GM19463 (cell line): ENCODE data around the gene IGDCC3.

ENCODE experiments used
- ATAC-seq: cut with Tn5 transposase; IDR thresholded peaks from one replicate; pipeline ENCODE4 v1.9.1; 2021; ENCODE audit warnings: mild to moderate bottlenecking, moderate library complexity; ENCODE audit not compliant: unreplicated experiment

Gene IGDCC3

DNA sequence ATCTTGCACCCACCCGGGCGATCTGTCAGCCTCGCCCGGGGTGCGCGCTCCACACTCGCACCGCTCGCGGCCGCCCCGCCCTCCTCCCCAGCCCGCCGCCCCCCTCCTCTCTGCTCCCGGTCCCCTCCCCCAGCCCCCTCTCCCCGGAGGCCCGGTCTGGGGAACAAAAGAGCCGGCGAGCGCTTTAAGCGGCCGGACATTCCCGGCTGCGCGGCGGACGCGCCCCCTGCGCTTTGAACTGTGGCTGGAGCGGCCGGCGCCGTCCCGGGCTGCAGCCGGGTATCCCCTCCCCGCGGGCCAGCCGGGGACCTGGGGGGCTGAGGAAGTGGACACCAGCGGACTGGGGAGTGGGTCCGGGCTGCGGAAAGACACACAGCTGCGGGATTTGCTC lies at the start of gene IGDCC3:
TSS of gene IGDCC3 (minus strand) at position 27 of the 391 bp plus-strand sequence. CDS start 214 bp downstream, outside the sequence.
- no peak for ATAC-seq

DNA sequence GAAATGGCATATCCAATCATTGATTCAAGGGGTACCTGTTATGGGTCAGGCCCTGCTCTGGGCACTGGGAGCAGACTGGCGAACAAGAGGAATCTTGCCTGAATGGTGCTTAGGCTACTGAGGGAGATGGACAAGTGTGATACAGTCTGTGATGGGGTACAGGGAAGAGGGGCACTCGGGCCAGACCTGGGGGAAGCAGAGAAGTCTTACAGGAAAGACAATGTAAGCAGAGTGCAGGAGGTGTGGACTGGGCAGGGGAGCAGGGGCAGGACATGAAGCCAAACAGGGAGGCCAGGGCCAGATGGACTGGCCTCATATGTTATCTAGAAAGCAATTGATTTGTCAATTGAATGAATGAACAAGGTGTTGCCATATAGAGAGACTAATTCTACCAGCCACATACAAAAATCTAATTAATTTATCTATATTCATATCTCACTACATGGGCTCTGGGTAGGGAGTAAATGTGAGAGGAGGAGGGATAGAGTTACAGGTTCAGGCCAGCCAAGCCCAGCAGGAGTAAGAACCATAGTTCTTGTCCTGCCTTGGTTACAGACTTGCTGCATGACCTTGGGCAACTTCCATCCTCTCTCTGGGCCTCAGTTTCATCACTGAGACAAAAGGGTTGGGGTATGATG lies 48.5 kb upstream of the IGDCC3 start:
- ATAC-seq: no peak

DNA sequence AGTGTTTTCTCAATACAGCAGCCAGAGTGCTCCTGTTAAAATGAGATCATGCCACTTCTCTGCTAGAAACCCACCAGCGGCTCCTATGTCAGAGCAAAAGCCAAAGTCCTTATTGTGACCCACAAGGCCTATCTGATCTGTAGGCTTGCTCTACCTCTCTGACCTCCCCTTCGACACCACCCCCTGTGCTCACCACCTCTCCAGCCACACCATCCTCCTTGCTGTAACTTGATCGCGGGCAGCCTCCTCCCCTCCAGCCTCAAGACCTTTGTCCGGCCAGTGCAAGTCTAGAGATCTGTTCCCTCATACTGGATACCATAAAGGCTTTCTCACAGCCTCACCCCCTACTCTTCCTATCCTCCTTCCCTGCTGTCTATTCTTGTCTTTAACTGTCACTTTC lies 46.9 kb upstream of the IGDCC3 start:
- no peak for ATAC-seq

DNA sequence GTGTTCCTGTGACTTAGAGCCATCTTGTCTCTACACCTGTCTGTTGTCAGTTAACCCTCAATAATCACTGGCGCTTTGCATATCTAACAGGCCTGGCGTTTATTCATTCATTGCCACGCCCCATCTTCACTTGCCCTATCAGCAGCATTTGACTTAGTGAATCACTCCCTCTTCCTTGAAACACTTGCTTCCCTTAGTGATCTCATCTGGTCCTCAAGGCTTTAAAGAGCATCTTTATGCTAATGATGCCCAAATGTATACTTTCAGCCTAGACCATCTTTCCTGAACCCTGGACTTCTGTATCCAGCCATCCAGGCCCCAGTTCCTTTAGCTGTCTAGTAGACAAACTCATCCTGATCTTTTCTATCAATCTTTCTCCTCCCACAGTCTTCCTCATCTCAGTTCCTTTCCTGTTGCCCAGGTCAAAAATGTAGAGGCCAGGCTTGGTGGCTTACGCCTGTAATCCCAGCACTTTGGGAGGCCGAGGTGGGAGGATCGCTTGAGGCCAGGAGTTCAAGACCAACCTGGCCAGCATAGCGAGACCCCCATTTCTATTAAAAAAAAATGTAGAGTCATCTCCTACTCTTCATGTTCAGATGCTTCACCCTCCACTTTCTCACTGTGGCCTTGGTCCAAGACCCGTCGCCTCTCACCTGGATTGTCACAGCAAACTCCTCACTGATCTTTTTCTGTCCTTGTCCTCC lies 46.3 kb upstream of the IGDCC3 start:
- ATAC-seq: no peak

DNA sequence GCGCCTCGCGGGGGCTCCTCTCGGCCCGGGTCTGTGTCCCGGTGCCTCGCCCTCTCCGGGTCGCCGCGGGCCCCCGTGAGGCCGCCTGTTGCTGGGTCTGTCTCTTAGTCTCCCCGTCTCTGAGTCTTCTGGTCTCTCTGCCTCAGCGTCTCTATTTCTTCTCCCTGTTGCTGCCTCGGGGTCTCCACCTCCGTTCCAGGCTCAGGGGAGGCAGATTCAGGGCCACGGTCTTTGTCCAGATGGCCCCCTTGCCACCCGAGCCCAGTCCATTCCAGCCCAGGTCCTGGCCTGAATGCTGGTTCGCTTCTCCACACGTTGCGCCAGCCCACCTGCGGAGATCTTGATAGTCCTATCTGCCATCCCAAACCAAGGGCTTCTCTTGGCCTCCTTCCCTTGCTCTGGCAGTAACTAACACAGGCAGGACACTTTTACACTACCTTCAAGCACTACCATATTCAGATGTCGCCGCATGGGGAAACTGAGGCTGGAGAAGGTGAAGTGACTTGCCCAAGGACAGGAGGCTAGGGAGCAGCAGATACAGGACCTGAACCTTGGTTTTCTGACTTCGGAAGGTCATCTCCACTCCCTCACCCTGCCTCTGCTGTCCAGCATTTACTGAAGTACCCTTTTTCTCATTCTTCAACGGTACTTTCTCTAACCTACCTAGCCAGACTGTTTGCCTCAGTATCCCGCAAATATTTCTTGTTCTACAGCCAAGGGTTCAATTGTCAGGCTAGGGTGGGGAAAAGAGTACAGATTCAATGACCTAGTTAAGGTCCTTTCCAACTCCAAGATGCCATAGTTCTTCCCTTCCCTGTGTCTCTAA lies 45.6 kb upstream of the IGDCC3 start:
- ATAC-seq: no peak

DNA sequence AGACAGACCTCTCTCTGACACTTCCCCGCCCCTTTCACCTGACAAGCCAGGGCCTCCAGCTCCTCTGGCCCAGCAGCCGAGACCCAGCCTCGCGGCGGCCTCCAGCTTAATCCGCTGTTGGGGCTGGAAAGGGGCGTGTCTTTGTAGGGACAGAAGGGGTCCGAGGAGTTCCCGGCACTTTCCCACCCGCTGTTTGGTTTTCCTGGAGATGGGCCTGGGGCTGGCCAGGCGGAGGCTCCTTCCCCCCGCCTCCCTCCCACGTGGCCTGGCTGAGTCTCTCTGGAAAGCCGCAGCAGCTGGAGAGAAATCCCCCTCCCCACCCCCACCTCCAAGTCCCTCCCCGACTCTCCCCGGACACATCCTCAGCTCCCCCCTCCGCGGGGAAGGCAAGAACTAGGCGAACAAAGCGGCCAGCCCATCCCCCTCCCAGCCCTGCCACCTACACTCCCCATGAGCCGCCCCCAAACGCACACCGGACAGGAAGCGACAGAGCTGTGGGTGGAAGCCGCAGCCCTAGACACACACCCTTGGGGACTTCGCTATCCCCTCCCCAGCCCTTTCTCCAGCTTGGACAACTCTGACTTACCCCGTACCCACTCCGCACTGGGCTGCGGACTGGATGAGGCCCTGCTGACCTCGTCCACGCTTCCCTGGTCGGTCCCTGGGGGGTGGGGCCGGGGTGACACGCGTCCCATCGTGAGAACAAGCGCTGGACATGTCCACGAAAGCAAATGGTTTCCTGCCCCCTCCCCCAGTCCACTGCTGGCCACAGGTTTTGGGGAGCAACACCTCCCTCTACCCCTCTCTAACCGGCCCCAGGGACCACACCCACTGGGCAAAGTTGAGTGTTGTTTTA lies 43.8 kb upstream of the IGDCC3 start:
- ATAC-seq: no peak

DNA sequence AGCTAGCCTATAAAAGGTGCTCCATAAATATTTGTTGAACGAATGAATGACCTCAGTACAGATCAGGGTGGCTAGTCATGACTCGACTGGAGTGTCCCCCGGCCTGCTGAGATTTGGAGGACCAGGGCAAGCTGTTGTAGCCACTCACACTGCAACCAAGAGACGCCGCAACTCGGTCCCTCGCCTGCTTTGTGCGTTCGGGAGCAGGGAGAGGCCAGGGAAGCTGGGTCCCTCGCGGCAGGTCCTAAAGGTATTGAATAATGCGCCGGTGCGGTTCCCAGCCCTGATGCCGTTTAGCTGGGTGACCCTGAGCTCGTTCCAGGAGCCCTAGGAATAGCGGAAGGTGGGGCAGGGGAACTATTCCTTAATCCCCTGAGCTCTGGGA lies 43.2 kb upstream of the IGDCC3 start:
- ATAC-seq: no peak

DNA sequence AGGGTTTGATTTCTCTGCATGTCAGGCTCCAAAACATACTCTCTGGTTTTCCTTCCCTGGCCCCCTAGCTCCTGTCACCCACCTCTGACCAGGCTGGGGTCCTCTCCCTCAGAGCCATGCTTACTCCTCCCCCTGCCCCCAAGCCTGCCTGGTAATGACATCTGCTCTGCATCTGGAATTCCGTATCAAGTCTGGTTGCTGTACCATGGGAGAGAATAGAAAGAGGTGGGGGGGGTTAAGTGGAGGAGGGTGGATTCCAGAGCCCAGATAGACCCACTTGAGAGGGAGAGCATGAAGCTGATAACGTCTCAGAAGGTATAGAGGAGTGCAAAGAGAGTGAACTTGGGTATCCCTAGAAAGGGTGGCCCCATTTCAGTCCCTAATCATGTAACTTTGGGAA lies 40.8 kb upstream of the IGDCC3 start:
- no peak for ATAC-seq

DNA sequence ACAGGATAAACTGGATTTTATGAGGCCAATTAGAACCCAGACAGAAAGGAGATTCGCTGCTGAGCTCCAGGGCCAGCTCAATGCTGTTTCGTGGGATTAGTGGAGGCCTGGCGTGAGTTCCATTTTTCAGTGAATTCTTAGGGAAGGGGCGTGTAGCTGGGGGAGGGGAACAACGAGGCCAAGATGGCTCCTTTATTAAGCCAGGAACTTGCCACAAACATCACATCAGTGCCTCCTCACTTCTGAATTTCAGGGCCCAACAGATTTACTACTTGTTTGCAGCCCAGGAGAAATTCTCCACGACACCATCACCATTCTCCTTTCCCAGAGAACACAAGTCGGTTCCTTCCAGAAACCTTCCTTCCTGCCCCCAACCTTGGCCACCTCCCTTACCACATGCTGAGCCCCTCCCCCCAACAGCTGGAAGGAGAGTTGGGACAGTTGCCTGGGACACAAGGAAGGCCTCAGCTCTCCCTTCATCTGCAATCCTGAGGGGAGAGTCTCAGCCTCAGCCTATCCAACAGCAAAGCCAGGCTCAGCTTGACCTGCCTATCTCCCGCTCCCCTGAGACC lies 39.1 kb upstream of the IGDCC3 start:
- no peak for ATAC-seq

DNA sequence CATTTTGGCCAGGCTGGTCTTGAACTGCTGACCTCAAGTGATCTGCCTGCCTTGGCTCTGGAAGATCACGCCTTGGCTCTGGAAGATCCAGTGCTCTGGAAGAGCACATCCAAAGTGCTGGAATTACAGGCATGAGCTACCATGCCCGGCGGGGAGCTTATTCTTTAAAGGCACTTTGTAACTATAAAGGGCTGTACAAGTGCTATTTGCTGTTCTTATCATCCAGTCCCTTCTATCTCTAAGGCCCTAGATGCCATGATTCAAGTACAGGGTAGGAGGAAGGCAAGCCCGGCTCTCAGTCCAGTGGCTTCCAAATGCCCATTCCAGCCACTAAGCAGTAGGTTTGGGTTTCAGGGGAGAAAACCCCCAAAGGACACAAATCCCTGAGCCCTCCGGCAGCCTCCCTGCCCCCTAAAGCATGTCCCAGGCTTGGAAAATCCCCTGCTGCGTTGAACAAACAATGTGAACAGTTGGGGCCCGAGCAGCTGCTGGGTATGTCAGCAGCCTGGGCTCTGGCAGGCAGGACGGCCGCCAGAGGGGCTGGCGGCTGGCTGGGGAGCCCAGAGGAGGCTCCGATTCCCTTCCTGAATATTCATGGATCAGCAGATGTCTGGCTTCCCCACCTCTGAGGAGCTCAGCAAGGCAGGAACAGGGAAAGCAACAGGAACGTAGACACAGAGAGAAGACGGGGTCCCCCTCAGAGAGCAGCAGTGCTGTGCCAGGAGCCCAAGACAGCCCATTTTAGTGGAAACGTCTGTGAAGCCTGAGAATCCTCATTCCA lies 37.2 kb upstream of the IGDCC3 start:
- ATAC-seq: no peak

DNA sequence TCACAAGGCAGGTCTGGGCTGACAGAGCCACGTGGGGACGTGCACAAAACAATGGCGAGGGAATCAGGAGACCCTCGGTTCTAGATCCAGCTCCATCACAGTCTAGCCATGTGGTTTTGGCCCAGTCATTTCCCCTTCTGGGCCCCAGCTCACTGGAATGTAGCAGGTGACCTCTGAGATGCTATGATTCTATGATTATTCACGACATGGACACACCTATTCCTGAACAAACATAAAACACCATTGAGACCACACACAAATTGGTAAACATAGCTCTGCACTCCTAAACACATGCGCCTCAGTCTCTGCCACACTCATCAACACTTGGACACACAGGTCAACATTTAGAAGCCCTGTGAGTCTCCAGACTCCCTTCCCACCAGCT lies 36.0 kb upstream of the IGDCC3 start:
- no peak for ATAC-seq

DNA sequence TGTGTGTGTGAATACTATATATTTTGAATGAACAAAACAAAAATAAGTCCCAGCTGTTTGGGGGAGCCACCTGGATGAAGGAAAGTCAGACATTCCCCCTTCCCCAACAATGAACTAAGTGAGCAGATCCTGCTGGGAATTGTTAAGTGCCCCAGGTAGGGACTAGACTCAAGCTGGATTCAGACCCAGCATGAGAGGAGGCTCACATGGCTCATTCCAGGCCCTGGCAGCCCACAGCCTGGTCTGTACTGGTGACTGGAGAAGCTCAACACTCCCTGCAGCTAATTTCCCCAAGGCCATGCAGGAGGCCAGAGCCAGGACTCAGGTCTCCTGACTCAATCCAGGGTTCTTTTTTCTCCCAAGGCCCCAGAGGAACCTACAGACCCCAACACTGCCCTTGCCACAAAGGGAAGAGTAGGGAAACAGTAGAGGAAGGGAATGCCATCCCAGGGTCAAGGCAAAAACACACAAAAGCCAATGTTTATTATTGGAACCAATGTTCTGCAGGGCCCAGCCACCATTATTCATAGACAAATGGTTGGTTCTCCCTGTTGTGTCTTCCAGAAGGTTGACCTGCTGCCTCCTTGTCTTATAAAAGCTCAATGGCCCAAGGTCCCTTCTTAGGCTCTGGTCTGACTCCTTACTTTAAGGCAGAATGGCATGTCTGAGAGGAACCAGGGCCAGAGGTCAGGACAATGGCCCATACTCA lies 35.4 kb upstream of the IGDCC3 start:
- no peak for ATAC-seq

DNA sequence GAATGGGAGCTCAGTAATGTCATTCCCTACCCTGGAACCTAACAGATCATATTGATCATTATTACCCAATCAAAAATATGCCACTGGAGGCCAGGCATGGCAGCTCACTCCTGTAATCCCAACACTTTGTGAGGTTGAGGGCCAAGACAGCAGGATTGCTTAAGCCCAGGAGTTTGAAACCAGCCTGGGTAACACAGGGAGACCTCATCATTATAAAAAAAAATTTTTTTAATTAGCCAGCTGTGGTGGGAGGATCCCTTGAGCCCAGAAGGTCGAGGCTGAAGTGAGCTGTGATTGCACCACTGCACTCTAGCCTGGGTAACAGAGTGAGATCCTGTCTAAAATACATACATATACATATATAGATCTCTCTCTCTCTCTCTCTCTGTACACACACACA lies 34.8 kb upstream of the IGDCC3 start:
- ATAC-seq: no peak

DNA sequence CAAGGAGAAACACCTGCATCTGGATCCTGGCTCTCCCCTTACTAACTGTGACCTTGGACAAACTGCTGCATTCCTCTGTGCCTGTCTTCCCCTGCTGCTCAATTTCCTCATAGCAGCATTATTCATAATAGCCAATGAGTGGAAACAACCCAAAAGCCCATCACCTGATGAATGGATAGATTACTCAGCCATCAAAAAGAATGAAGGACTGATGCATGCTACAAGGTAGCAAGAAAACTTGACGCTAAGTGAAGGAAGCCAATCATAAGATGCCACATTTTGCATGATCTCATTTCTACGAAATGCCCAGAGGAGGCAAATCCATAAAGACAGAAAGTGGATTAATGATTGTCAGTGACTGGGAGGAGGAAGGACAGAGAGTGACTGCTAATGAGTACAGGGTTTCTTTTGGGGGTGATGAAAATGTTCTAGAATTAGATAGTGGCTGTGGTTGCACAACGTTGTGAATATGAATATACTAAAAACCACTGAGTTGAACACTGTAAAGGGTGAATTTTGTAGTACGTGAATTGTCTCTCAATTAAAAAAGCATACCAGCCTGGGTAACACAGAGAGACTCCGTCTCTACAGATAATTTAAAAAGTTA lies 33.8 kb upstream of the IGDCC3 start:
- ATAC-seq: no peak

DNA sequence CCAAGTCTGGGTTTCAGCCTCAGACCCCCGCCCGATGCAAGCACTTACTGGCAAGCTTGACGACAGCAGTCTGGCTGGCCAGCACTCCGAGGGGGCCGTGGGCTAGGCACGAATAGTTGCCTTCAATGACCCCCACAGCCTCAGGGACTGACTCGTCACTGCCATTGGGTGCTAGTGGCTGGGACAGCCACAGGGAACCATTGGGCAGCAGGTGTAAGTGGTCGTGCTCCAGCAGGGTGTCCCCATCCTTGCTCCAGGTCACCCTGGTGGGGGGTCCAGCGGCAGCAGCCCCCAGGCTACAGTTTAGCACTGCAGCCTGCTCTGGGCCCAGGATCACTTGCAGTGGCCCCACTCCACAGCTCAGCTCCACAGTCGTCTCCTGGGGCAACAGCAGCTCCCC lies 33.2 kb upstream of the IGDCC3 start:
- ATAC-seq: no peak

DNA sequence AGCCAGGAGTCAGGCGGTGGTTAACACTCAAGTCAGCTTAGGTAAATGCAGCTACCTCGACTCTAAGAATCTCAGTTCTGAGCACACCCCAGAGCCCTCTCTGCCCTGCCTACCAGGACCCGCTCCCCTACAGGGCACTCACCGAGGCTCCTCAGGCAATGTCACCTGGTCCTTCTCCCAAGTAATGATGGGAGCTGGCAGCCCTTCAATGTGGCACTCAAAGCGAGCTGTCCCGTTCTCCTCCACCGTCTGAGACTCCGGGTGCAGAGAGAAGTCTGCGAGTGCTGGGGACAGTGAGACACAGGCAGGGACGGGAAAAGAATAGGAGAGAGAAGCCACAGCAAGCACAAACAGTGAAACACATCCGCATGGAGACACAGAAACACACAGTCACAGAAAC lies 32.2 kb upstream of the IGDCC3 start:
- no peak for ATAC-seq

DNA sequence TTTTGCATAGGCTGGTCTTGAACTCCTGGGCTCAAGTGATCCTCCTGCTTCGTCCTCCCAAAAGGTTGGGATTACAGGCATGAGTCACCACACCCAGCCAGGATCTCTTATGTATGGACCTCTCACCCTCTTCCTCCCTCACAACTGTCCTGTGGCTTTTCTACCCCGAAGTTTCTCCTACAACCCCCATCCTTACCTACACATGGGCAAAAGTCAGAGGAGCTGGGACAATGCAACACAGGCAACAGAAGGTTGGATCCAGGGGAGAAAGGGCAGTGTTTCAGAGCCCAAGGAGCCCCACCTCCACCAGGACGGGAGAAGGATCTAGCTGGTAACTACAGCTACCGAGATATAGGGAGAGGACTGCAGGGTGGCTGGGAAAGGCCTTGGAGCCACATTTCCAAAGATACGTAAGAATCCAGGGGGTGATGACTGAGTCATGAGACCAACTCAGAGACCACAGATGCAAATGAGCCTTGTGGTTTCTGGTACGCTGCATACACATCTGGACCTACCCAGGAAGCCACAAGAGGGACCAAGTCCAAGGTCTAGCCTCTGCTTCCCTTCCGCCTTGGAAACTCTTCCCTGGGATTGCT lies 31.3 kb upstream of the IGDCC3 start:
- no peak for ATAC-seq

DNA sequence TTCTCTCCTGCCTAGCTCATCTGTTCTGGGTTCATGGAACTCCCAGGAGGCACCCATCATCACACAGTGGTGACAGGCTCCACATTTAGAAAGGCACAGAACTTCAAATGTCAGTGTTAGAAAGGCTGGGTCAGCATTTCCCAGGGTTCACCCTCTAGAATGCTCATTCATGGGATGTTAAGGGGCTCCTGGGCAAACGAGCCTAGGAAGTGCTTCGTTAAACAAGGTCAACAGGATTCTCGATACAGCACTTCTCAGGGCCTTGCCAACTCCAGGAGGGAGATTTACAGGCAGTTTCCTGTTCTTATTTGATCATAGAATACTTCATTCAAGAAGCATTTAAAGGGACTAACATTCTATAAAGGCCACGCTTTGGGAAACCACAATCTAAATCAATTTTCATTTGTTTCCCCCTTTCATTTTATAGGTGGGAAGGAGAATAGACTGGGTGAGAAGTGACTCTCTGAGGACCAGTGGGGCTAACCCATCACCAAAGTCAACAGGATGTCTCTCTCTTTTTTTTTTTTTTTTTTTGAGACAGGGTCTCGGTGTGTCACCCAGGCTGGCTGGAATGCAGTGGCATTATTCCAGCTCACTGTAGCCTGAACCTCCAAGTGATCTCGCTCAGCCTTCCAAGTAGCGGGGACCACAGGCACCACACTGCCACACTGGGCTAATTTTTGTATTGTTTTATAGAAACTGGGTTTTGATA lies 30.7 kb upstream of the IGDCC3 start:
- ATAC-seq: no peak
